ENCODE results near the gene CUL2. TPM values are rescaled to one million over a fixed set of nuclear protein-coding genes. Genes with fewer than 3 reads are reported as not detected.

CUL2 gene
- total RNA-seq, 2 donors from 2014 or later, result 7.3 to 8.0 TPM

DNA sequence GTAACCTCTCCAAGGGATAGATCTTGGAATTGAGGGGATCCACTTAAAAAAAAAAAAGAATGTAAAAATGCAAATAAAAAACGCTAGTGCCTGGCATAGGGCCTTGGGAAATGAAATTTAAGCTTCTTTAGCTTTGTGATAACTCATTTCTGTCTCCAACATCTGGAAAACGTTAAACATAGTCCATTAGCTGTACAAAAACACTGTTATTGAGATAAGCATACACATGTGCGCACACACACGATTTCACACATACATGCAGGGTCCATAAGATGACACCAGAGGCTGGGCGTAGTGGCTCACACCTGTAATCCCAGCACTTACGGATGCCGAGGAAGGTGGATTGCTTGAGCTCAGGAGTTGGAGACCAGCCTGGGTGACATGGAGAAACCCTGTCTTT is 13.7 kb upstream of the CUL2 start:
- TF ChIP-seq, protein P1, sequence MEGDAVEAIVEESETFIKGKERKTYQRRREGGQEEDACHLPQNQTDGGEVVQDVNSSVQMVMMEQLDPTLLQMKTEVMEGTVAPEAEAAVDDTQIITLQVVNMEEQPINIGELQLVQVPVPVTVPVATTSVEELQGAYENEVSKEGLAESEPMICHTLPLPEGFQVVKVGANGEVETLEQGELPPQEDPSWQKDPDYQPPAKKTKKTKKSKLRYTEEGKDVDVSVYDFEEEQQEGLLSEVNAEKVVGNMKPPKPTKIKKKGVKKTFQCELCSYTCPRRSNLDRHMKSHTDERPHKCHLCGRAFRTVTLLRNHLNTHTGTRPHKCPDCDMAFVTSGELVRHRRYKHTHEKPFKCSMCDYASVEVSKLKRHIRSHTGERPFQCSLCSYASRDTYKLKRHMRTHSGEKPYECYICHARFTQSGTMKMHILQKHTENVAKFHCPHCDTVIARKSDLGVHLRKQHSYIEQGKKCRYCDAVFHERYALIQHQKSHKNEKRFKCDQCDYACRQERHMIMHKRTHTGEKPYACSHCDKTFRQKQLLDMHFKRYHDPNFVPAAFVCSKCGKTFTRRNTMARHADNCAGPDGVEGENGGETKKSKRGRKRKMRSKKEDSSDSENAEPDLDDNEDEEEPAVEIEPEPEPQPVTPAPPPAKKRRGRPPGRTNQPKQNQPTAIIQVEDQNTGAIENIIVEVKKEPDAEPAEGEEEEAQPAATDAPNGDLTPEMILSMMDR (IDR thresholded peaks at IDR 0.05), result no peak
- no peak for TF ChIP-seq POLR2A (IDR thresholded peaks at IDR 0.05)
- H3K4me3 ChIP-seq, result no peak overlapping the region
- H3K27ac ChIP-seq, result no peak overlapping the region
- no peaks in the 10 kb centered on the region for H3K36me3 ChIP-seq (replicated peaks in 1 of 2; ENCODE audit: insufficient read depth in 1 of 2, low read depth in 2 of 2)
- no peaks in the 10 kb centered on the region for H3K27me3 ChIP-seq
- DNase-seq, result no peak
- ATAC-seq, result no peak
- H3K9me3 ChIP-seq, result no peaks in the 10 kb centered on the region
- intact Hi-C loops (cut with DNase I), result no loop called here
- H3K4me1 ChIP-seq, result no peaks in the 10 kb centered on the region
- 61 to 65% methylated on average over 6 to 7 of the region's 7 CpGs for WGBS, 2 donors

DNA sequence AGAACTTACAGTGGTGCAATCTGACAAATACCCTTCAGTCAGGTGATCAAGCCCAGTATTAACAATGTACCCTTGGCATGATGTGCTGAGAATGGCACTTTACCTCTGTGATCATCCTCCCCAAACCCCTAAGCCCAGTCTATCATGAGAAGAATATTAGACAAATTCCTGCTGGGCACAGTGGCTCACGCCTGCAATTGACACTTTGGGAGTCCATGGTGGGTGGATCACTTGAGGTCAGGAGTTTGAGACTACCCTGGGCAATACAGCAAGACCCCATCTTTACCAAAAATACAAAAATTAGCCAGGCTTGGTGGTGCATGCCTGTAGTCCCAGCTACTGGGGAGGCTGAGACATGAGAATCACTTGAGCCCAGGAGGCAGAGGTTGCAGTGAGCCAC is 7.4 kb upstream of the CUL2 start:
- no peak overlapping the region for H3K27ac ChIP-seq
- DNase-seq, result no peak
- no peaks in the 10 kb centered on the region for H3K4me1 ChIP-seq
- H3K9me3 ChIP-seq, result peaks cover 0 to 4% (median 0%) of the 10 kb centered on the region in 3 donors
- H3K36me3 ChIP-seq (replicated peaks in 1 of 2; ENCODE audit: insufficient read depth in 1 of 2, low read depth in 2 of 2), result no peaks in the 10 kb centered on the region
- 71 to 92% methylated on average over 1 of the region's 1 CpG for WGBS, 2 donors
- intact Hi-C loops (cut with DNase I), result no loop called here
- ATAC-seq, result no peak
- no peak for TF ChIP-seq POLR2A (IDR thresholded peaks at IDR 0.05)
- TF ChIP-seq, protein P1 (IDR thresholded peaks at IDR 0.05), result no peak
- no peaks in the 10 kb centered on the region for H3K27me3 ChIP-seq
- H3K4me3 ChIP-seq, result no peak overlapping the region

DNA sequence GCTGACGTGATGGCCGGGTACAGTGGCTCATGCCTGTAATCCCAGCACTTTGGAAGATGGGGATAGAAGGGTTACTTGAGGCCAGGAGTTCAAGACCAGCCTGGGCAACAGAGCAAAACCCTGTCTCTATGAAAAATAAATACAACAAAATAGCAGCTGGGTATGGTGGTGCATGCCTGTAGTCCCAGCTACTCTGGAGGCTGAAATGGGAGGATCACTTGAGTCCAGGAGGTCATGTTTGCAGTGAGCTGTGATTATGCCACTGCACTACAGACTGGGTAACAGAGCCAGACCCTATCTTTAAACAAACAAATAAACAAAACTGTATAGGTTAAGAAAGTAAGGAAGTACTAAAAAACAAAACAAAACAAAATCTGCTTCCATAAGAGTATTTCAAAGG is 6.2 kb upstream of the CUL2 start:
- Histone ChIP-seq H3K36me3 (replicated peaks in 1 of 2; ENCODE audit: insufficient read depth in 1 of 2, low read depth in 2 of 2) (no peaks in the 10 kb centered on the region), H3K27me3 (no peaks in the 10 kb centered on the region), H3K4me1 (no peaks in the 10 kb centered on the region), H3K9me3 (peaks cover 0 to 4% (median 0%) of the 10 kb centered on the region in 3 donors), H3K4me3 (no peak overlapping the region), H3K27ac (no peak overlapping the region)
- intact Hi-C loops (cut with DNase I), result no loop called here
- ATAC-seq, result no peak
- 65 to 66% methylated on average over 2 of the region's 2 CpGs for WGBS, 2 donors
- DNase-seq, result no peak
- TF ChIP-seq, protein P1 (IDR thresholded peaks at IDR 0.05), result no peak
- TF ChIP-seq POLR2A (IDR thresholded peaks at IDR 0.05), result no peak

DNA sequence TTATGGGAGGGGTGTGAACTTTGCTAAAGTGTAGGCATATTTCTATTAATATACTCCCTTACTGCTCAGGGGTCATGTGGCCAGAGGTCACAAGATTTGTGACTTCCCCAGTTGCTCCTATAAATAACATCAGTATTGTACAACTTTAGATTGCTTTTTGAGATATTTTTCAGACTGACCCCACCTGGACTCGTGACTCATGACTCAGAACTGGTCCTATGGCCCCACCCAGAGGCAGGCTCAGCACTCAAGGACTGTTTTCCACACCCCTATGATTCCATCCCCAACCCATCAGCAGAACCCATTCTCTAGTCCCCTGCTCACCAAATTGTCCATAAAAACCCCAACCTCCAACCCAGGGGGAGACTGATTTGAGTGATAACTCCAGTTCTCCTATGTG is 2.7 kb upstream of the CUL2 start:
- Histone ChIP-seq H3K27ac (no peak overlapping the region), H3K27me3 (no peaks in the 10 kb centered on the region), H3K36me3 (replicated peaks in 1 of 2; ENCODE audit: insufficient read depth in 1 of 2, low read depth in 2 of 2) (no peaks in the 10 kb centered on the region), H3K4me1 (peaks cover 16% of the 10 kb centered on the region), H3K9me3 (peaks cover 0 to 4% (median 0%) of the 10 kb centered on the region in 3 donors), H3K4me3 (no peak overlapping the region)
- TF ChIP-seq, protein P1 (IDR thresholded peaks at IDR 0.05), result no peak
- no peak for TF ChIP-seq POLR2A (IDR thresholded peaks at IDR 0.05)
- intact Hi-C loops (cut with DNase I), result no loop called here
- DNase-seq (no peak), ATAC-seq (no peak)
- 57 to 71% methylated on average over 1 of the region's 1 CpG for WGBS, 2 donors

DNA sequence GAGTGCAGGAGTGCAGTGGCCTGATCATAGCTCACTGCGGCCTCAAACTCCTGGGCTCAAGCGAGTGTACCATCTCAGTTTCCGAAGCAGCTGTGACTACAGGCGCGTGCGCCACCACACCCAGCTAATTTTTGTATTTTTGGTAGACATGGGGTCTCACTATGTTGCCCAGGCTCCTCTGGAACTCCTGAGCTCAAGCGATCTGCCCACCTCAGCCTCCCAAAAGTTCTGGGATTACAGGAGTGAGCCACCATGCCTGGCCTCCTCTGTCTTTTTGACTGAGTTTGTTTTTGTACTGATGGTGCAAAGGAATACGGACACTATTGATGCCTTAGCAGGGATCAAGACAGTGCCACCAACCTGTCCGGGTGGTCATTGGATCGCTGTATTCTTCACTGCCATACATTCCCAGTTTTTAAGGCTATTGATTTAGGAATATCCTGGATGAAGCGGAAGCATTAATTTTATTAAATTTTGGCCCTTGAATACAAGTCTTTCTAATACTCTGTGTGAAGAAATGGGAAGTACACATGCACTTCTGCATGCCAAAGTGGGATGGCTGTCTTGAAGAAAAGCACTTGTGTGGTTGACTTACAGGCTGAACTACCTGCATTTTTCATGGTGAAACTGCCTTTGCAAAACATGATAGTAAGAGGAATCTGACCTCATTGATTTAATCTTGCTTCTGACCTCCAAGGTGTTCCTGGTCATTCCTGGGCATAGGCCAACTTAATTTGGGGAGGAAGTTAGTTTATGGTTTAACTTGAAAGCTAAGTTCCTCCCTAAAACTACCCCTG is 2.1 kb upstream of the CUL2 start:
- no peak for DNase-seq
- H3K4me3 ChIP-seq, result no peak overlapping the region
- 89 to 90% methylated on average over 11 of the region's 11 CpGs for WGBS, 2 donors
- no peaks in the 10 kb centered on the region for H3K27me3 ChIP-seq
- H3K4me1 ChIP-seq, result peaks cover 23% of the 10 kb centered on the region
- TF ChIP-seq POLR2A (IDR thresholded peaks at IDR 0.05), result no peak
- ATAC-seq, result no peak
- peaks cover 0 to 4% (median 0%) of the 10 kb centered on the region in 3 donors for H3K9me3 ChIP-seq
- no peaks in the 10 kb centered on the region for H3K36me3 ChIP-seq (replicated peaks in 1 of 2; ENCODE audit: insufficient read depth in 1 of 2, low read depth in 2 of 2)
- no peak overlapping the region for H3K27ac ChIP-seq
- intact Hi-C loops (cut with DNase I), result no loop called here
